ENCODE measurements around the gene SLC4A2. TPM values are rescaled to one million over a fixed set of nuclear protein-coding genes. Genes with fewer than 3 reads are reported as not detected.

The SLC4A2 gene
- total RNA-seq, 4 donors from 2014 or later = 48.5 to 109 (median 69.0) TPM

GRCh38 chr7:151104411-151105235 is 45.2 kb downstream of the SLC4A2 start:
- TF ChIP-seq POLR2A (IDR thresholded peaks at IDR 0.05) = no peak
- TF ChIP-seq CTCF (IDR thresholded peaks at IDR 0.05) = no peak
- intact Hi-C loops (cut with DNase I) = loop anchor here (5.0 kb wide), 1 partner anchor 72 kb away; no protein-coding TSS in a partner anchor
- DNase-seq = no peak
- no peak overlapping the region for H3K4me3 ChIP-seq (replicated peaks in 1 of 3)
- 83 to 84% methylated on average over 23 of the region's 23 CpGs for WGBS, 2 donors
- no peaks in the 10 kb centered on the region for H3K36me3 ChIP-seq
- no peak overlapping the region for H3K27ac ChIP-seq
- H3K27me3 ChIP-seq = no peaks in the 10 kb centered on the region
- H3K4me1 ChIP-seq = peaks cover 0 to 8% of the 10 kb centered on the region in 2 donors
- H3K9me3 ChIP-seq = no peaks in the 10 kb centered on the region

GRCh38 chr7:151107882-151108281 is 48.5 kb downstream of the SLC4A2 start:
- H3K36me3 ChIP-seq = no peaks in the 10 kb centered on the region
- no peak overlapping the region for H3K4me3 ChIP-seq (replicated peaks in 1 of 3)
- H3K9me3 ChIP-seq = no peaks in the 10 kb centered on the region
- TF ChIP-seq CTCF (IDR thresholded peaks at IDR 0.05) (no peak), POLR2A (IDR thresholded peaks at IDR 0.05) (no peak)
- peaks cover 0 to 9% of the 10 kb centered on the region in 2 donors for H3K4me1 ChIP-seq
- H3K27ac ChIP-seq = no peak overlapping the region
- no peaks in the 10 kb centered on the region for H3K27me3 ChIP-seq
- DNase-seq = no peak
- 82 to 87% methylated on average over 7 to 10 of the region's 10 CpGs for WGBS, 2 donors
- intact Hi-C loops (cut with DNase I) = loop anchor here (5.0 kb wide), 1 partner anchor 76 kb away; no protein-coding TSS in a partner anchor

GRCh38 chr7:151109094-151110048 is 50.0 kb downstream of the SLC4A2 start:
- Histone ChIP-seq H3K4me1 (peaks cover 9 to 19% of the 10 kb centered on the region in 2 donors), H3K27ac (no peak overlapping the region), H3K27me3 (no peaks in the 10 kb centered on the region), H3K9me3 (no peaks in the 10 kb centered on the region), H3K36me3 (no peaks in the 10 kb centered on the region), H3K4me3 (replicated peaks in 1 of 3) (no peak overlapping the region)
- no peak for DNase-seq
- TF ChIP-seq CTCF (IDR thresholded peaks at IDR 0.05) (no peak), POLR2A (IDR thresholded peaks at IDR 0.05) (no peak)
- intact Hi-C loops (cut with DNase I) = loop anchor here (5.0 kb wide), 2 partner anchors 77 to 212 kb away; no protein-coding TSS in a partner anchor
- 74 to 83% methylated on average over 9 to 10 of the region's 15 CpGs for WGBS, 2 donors

- peaks cover 9 to 20% of the 10 kb centered on the region in 2 donors for H3K4me1 ChIP-seq
- 66 to 69% methylated on average over 11 of the region's 11 CpGs for WGBS, 2 donors
- intact Hi-C loops (cut with DNase I) = loop anchor here (5.0 kb wide), 1 partner anchor 213 kb away; no protein-coding TSS in a partner anchor
- H3K4me3 ChIP-seq (replicated peaks in 1 of 3) = no peak overlapping the region
- no peak overlapping the region for H3K27ac ChIP-seq
- DNase-seq = no peak
- no peaks in the 10 kb centered on the region for H3K36me3 ChIP-seq
- no peaks in the 10 kb centered on the region for H3K9me3 ChIP-seq
- H3K27me3 ChIP-seq = no peaks in the 10 kb centered on the region
- TF ChIP-seq CTCF (IDR thresholded peaks at IDR 0.05) = no peak
- TF ChIP-seq POLR2A (IDR thresholded peaks at IDR 0.05) = no peak
Observed at GRCh38 chr7:151110236-151110940, 51.0 kb downstream of the SLC4A2 start.
